Kidney (tissue), 14 donors: ENCODE data around the gene RUNX1. TPM values are rescaled to one million over a fixed set of nuclear protein-coding genes. Genes with fewer than 3 reads are reported as not detected.

Experiments
- DNase-seq, 5 donors: peaks; one replicate each; pipeline ENCODE4 v3.0.0-alpha.2; 2013 to 2020
- FAIRE-seq: peaks from 2 replicates; lab custom pipeline; 2012; peaks lifted over from hg19 to GRCh38; lab: Jason Lieb, UNC
- H3K27ac ChIP-seq, 2 donors: one replicate each; pipeline ENCODE4 v1.7.0; 2013; ENCODE audit warnings: low read depth in 2 of 2, low read length in 2 of 2, inconsistent platforms in 1 of 2
- H3K27me3 ChIP-seq: one replicate; pipeline ENCODE4 v1.7.1; 2013; ENCODE audit warnings: low read length, inconsistent platforms; ENCODE audit not compliant: control insufficient read depth, insufficient read depth
- H3K36me3 ChIP-seq, 3 donors: one replicate each; pipeline versions ENCODE4 v1.7.0 to v1.7.1; 2013; ENCODE audit warnings: low read length in 3 of 3, control low read depth in 1 of 3, inconsistent platforms in 1 of 3; ENCODE audit not compliant: insufficient read depth in 3 of 3, control insufficient read depth in 2 of 3
- H3K4me1 ChIP-seq, 3 donors: one replicate each; pipeline versions ENCODE4 v1.7.0 to v1.7.1; 2013; ENCODE audit warnings: low read length in 3 of 3, inconsistent platforms in 1 of 3, low read depth in 1 of 3; ENCODE audit not compliant: control insufficient read depth in 2 of 3, insufficient read depth in 2 of 3
- H3K4me3 ChIP-seq, 3 donors: one replicate each; pipeline versions ENCODE4 v1.7.0 to v1.8.1; 2013; ENCODE audit warnings: low read length in 3 of 3, control low read depth in 1 of 3, inconsistent platforms in 1 of 3
- H3K9ac ChIP-seq, 3 donors: one replicate each; pipeline versions ENCODE4 v1.7.0 to v1.7.1; 2013; ENCODE audit warnings: low read length in 3 of 3, control low read depth in 1 of 3, inconsistent platforms in 1 of 3
- H3K9me3 ChIP-seq, 3 donors: one replicate each; pipeline versions ENCODE4 v1.7.0 to v1.7.1; 2013; ENCODE audit warnings: low read length in 3 of 3, control low read depth in 1 of 3, inconsistent platforms in 1 of 3; ENCODE audit not compliant: control insufficient read depth in 2 of 3, insufficient read depth in 1 of 3
- intact Hi-C: fragments of 100-400 bp; cut with DNase I; formaldehyde crosslinking; loops from one replicate; pipeline ENCODE4 v1.11.1; 2022
- polyA plus RNA-seq: library from polyadenylated mRNA; stranded (reverse); fragments of 350-450 nt; fragmentation: Illumina TruSeq; extraction: RNeasy Lipid Tissue Mini Kit (QIAGEN cat#74804); gene quantifications from one replicate; pipeline ENCODE4 v1.2.3, GENCODE V29; 2014; ENCODE audit warnings: low read depth, low replicate concordance; ENCODE audit not compliant: insufficient read depth
- total RNA-seq: library from RNA; stranded (reverse); fragmentation: NEBNext Ultra II Directional; extraction: Animal tissue kit (Norgen Biotek cat#: 25700); gene quantifications from one replicate; pipeline ENCODE4 v1.2.1, GENCODE V29; 2021
- TF ChIP-seq, protein P1 (sequence below): IDR thresholded peaks from 3 replicates; pipeline ENCODE4 v1.5.1; 2012; ENCODE audit warnings: mild to moderate bottlenecking, moderate library complexity, borderline replicate concordance; ENCODE audit not compliant: insufficient read depth; ENCODE audit errors: extremely low read depth
- donor health status: control.
- donor health status: control.
- donor health status: control.
- donor health status: control.
- donor health status: control.
- donor health status: DM: yes; HTN: yes; CAD: no.
- donor health status: Normal renal cell carcinoma (clear cell type).

RUNX1 gene
- total and polyA plus RNA-seq, 2 donors from 2014 or later, result 1.3 to 58.0 TPM

- no peak overlapping the region for H3K27ac ChIP-seq
- H3K9ac ChIP-seq, result no peak overlapping the region
- intact Hi-C loops, result no loop called here
- no peaks in the 10 kb centered on the region for H3K9me3 ChIP-seq
- H3K4me1 ChIP-seq, result no peaks in the 10 kb centered on the region
- no peaks in the 10 kb centered on the region for H3K27me3 ChIP-seq
- FAIRE-seq (no peak), DNase-seq (no peak)
- H3K36me3 ChIP-seq, result no peaks in the 10 kb centered on the region
- TF ChIP-seq, protein P1, sequence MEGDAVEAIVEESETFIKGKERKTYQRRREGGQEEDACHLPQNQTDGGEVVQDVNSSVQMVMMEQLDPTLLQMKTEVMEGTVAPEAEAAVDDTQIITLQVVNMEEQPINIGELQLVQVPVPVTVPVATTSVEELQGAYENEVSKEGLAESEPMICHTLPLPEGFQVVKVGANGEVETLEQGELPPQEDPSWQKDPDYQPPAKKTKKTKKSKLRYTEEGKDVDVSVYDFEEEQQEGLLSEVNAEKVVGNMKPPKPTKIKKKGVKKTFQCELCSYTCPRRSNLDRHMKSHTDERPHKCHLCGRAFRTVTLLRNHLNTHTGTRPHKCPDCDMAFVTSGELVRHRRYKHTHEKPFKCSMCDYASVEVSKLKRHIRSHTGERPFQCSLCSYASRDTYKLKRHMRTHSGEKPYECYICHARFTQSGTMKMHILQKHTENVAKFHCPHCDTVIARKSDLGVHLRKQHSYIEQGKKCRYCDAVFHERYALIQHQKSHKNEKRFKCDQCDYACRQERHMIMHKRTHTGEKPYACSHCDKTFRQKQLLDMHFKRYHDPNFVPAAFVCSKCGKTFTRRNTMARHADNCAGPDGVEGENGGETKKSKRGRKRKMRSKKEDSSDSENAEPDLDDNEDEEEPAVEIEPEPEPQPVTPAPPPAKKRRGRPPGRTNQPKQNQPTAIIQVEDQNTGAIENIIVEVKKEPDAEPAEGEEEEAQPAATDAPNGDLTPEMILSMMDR, result no peak
- H3K4me3 ChIP-seq, result no peak overlapping the region
Observed at GRCh38 chr21:34950980-34951379, 98.1 kb downstream of the RUNX1 start.

GRCh38 chr21:34949499-34949898, 99.6 kb downstream of the RUNX1 start:
- TF ChIP-seq, protein P1, result no peak
- Histone ChIP-seq H3K36me3 (no peaks in the 10 kb centered on the region), H3K9me3 (no peaks in the 10 kb centered on the region), H3K4me1 (no peaks in the 10 kb centered on the region), H3K27ac (no peak overlapping the region), H3K4me3 (no peak overlapping the region), H3K27me3 (no peaks in the 10 kb centered on the region), H3K9ac (no peak overlapping the region)
- FAIRE-seq (no peak), DNase-seq (no peak)
- intact Hi-C loops, result no loop called here

DNA sequence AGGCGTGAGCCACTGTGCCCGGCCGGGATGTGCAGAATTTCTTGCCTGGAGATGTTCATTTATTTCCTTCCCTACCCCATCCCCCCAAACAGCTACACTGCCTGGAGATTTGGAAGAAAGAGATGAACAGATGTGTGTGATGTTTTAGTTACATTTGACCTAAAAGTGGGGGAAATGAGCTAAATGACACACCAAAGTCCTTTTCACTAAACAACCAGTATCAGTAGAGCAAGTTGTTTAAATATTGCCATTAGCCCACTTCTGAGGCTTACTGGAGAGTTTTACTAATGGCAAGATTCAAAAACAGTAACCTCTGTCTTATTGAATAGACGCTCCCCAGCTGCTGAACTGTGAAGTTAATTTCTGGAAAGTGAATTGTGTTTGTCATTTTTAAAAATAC, 100.1 kb downstream of the RUNX1 start:
- no peaks in the 10 kb centered on the region for H3K9me3 ChIP-seq
- DNase-seq, result no peak
- TF ChIP-seq, protein P1, result no peak
- H3K9ac ChIP-seq, result no peak overlapping the region
- no peak overlapping the region for H3K27ac ChIP-seq
- H3K4me1 ChIP-seq, result no peaks in the 10 kb centered on the region
- no peaks in the 10 kb centered on the region for H3K27me3 ChIP-seq
- intact Hi-C loops, result no loop called here
- H3K36me3 ChIP-seq, result no peaks in the 10 kb centered on the region
- no peak overlapping the region for H3K4me3 ChIP-seq
- no peak for FAIRE-seq

DNA sequence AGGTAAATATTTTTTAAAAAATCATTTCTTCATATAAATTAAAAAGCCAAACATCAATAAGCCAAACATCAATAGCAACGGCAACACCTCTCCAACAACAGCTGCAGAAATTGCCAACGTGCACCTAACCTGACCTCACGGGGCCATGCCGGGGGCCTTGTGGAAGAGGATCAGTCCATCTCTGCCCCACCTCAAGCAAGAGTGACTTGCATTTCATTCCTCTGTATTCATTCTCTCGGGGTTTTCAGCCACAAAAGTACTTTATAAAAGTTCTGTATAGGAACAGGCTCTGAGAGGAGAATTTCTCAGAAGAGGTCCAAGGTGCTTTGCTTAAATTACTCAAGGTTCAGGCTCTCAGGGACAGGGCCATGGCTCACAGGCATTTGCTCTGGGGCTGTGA, 100.9 kb downstream of the RUNX1 start:
- no peak overlapping the region for H3K4me3 ChIP-seq
- no peak overlapping the region for H3K27ac ChIP-seq
- H3K9me3 ChIP-seq, result no peaks in the 10 kb centered on the region
- H3K36me3 ChIP-seq, result no peaks in the 10 kb centered on the region
- H3K27me3 ChIP-seq, result no peaks in the 10 kb centered on the region
- DNase-seq (no peak), FAIRE-seq (no peak)
- H3K4me1 ChIP-seq, result no peaks in the 10 kb centered on the region
- H3K9ac ChIP-seq, result no peak overlapping the region
- TF ChIP-seq, protein P1, result no peak
- intact Hi-C loops, result no loop called here
